GM23248 (cell line): ENCODE data around the gene DNMT3L. TPM values are rescaled to one million over a fixed set of nuclear protein-coding genes. Genes with fewer than 3 reads are reported as not detected.

Experiments used
- DNase-seq: peaks from one replicate; pipeline ENCODE4 v3.0.0-alpha.2; 2015
- H2AFZ ChIP-seq: fragments of 200-600 bp; sonication (generic); 2 replicates; pipeline ENCODE4 v1.6.1; 2016; ENCODE audit warnings: antibody characterized with exemption
- H3F3A ChIP-seq: fragments of 200-600 bp; sonication (generic); 2 replicates; pipeline ENCODE4 v1.6.1; 2016; ENCODE audit warnings: mild to moderate bottlenecking, antibody characterized with exemption, mixed run types; ENCODE audit not compliant: insufficient read depth
- H3K27ac ChIP-seq: fragments of 200-600 bp; sonication (generic); 2 replicates; pipeline ENCODE4 v1.5.1; 2016; ENCODE audit warnings: mild to moderate bottlenecking
- H3K27me3 ChIP-seq: fragments of 200-600 bp; sonication (generic); replicated peaks from 2 replicates; pipeline ENCODE4 v1.6.1; 2016; ENCODE audit warnings: mild to moderate bottlenecking; ENCODE audit not compliant: insufficient read depth
- H3K36me3 ChIP-seq: fragments of 200-600 bp; sonication (generic); 2 replicates; pipeline ENCODE4 v1.6.1; 2016; ENCODE audit warnings: low read depth, mild to moderate bottlenecking
- H3K4me1 ChIP-seq: fragments of 200-600 bp; sonication (generic); 2 replicates; pipeline ENCODE4 v1.6.1; 2016; ENCODE audit warnings: mild to moderate bottlenecking; ENCODE audit not compliant: insufficient read depth
- H3K4me2 ChIP-seq: fragments of 200-600 bp; sonication (generic); one replicate; pipeline ENCODE4 v1.6.1; 2016; ENCODE audit warnings: mild to moderate bottlenecking; ENCODE audit not compliant: unreplicated experiment
- H3K4me3 ChIP-seq: fragments of 200-600 bp; sonication (generic); 2 replicates; pipeline ENCODE4 v1.5.1; 2016; ENCODE audit warnings: mild to moderate bottlenecking
- H3K79me2 ChIP-seq: fragments of 200-600 bp; sonication (generic); 2 replicates; pipeline ENCODE4 v1.6.1; 2016; ENCODE audit warnings: mild to moderate bottlenecking; ENCODE audit not compliant: insufficient read depth
- H3K9ac ChIP-seq: fragments of 200-600 bp; sonication (generic); 2 replicates; pipeline ENCODE4 v1.6.1; 2016; ENCODE audit warnings: mild to moderate bottlenecking
- H3K9me2 ChIP-seq: fragments of 200-600 bp; sonication (generic); 2 replicates; pipeline ENCODE4 v1.6.1; 2016; ENCODE audit warnings: mixed run types, mild to moderate bottlenecking, moderate library complexity; ENCODE audit not compliant: insufficient read depth
- H3K9me3 ChIP-seq: fragments of 200-600 bp; sonication (generic); one replicate; pipeline ENCODE4 v1.6.1; 2017; ENCODE audit warnings: low read depth
- H4K20me1 ChIP-seq: fragments of 200-600 bp; sonication (generic); 2 replicates; pipeline ENCODE4 v1.6.0; 2016; ENCODE audit not compliant: insufficient read depth
- EZH2 ChIP-seq: fragments of 200-600 bp; sonication (generic); IDR thresholded peaks from 2 replicates; pipeline ENCODE4 v1.6.1; 2018; ENCODE audit warnings: antibody characterized with exemption, mild to moderate bottlenecking; ENCODE audit not compliant: insufficient read depth, poor library complexity, severe bottlenecking
- EZH2phosphoT487 ChIP-seq: fragments of 200-600 bp; sonication (generic); IDR thresholded peaks from 2 replicates; pipeline ENCODE4 v1.6.1; 2018; ENCODE audit warnings: antibody characterized with exemption, moderate library complexity, mild to moderate bottlenecking, low read depth; ENCODE audit not compliant: insufficient read depth
- WGBS, 2 experiments: methylation state at CpG; one replicate each; pipeline ENCODE4 v1.1.6; 2015 to 2017; ENCODE audit warnings: low lambda C conversion rate in 2 of 2, low coverage in 1 of 2; ENCODE audit errors: missing lambda C conversion rate in 2 of 2; 5-methylcytosine and 5-hydroxymethylcytosine counted together
- in situ Hi-C: fragments of 300-500 bp; cut with MboI; formaldehyde crosslinking; loops from 2 replicates; pipeline ENCODE4 v1.15.0; 2020
- polyA plus RNA-seq: library from polyadenylated mRNA; unstranded; fragments of >200 nt; fragmentation: Nextera tagmentation; extraction: Ambion mirVana; gene quantifications from 2 replicates; pipeline ENCODE4 v1.2.1, GENCODE V29; 2016
- total RNA-seq: library from RNA; depleted of rRNA; stranded (reverse); fragments of >200 nt; shearing (Covaris generic); gene quantifications from 2 replicates; pipeline ENCODE4 v1.2.3, GENCODE V29; 2014

The DNMT3L gene
- total and polyA plus RNA-seq, 2 experiments from 2014 or later = not detected

- Histone ChIP-seq H3K9me2 (no peaks in the 10 kb centered on the region), H3K79me2 (peaks cover 9% of the 10 kb centered on the region), H4K20me1 (no peaks in the 10 kb centered on the region), H3F3A (peaks cover 5% of the 10 kb centered on the region; the same call in 1 of the 2 replicates), H3K36me3 (no peaks in the 10 kb centered on the region), H3K4me3 (no peak overlapping the region), H3K4me2 (no peak overlapping the region), H3K9ac (no peak overlapping the region), H3K4me1 (peaks cover 8% of the 10 kb centered on the region), H3K9me3 (no peaks in the 10 kb centered on the region), H3K27me3 (no peaks in the 10 kb centered on the region), H2AFZ (no peak overlapping the region), H3K27ac (no peak overlapping the region)
- in situ Hi-C loops = no loop called here
- 82 to 89% methylated on average over 3 to 12 of the region's 12 CpGs for WGBS, 2 experiments
- DNase-seq = no peak
- TF ChIP-seq EZH2phosphoT487 (no peak), EZH2 (no peak)
These were observed 34.4 kb upstream of the DNMT3L start for GRCh38 chr21:44296103-44296519.

GRCh38 chr21:44295646-44296045 lies 33.9 kb upstream of the DNMT3L start:
- H3K9ac ChIP-seq = no peak overlapping the region
- H3K4me3 ChIP-seq = no peak overlapping the region

GRCh38 chr21:44295163-44295573 lies 33.5 kb upstream of the DNMT3L start:
- in situ Hi-C loops = no loop called here
- H3K79me2 ChIP-seq = no peaks in the 10 kb centered on the region
- WGBS, 2 experiments = 53 to 60% methylated on average over 6 to 14 of the region's 14 CpGs
- DNase-seq = no peak
- no peaks in the 10 kb centered on the region for H3K36me3 ChIP-seq
- H3K27ac ChIP-seq = no peak overlapping the region
- H3K9me3 ChIP-seq = no peaks in the 10 kb centered on the region
- H3K4me2 ChIP-seq = no peak overlapping the region
- peaks cover 5% of the 10 kb centered on the region; the same call in 1 of the 2 replicates for H3F3A ChIP-seq
- no peak overlapping the region for H3K9ac ChIP-seq
- H3K4me3 ChIP-seq = no peak overlapping the region
- H3K4me1 ChIP-seq = peaks cover 4% of the 10 kb centered on the region; the same call in 1 of the 2 replicates
- TF ChIP-seq EZH2phosphoT487 (no peak), EZH2 (no peak)
- H2AFZ ChIP-seq = no peak overlapping the region
- no peaks in the 10 kb centered on the region for H3K9me2 ChIP-seq
- H4K20me1 ChIP-seq = no peaks in the 10 kb centered on the region
- H3K27me3 ChIP-seq = no peaks in the 10 kb centered on the region

More at GRCh38 chr21:44295646-44296045, 33.9 kb upstream of the DNMT3L start:
- TF ChIP-seq EZH2 (no peak), EZH2phosphoT487 (no peak)
- Histone ChIP-seq H3K27me3 (no peaks in the 10 kb centered on the region), H3K9me3 (no peaks in the 10 kb centered on the region), H3F3A (peaks cover 5% of the 10 kb centered on the region; the same call in 1 of the 2 replicates), H3K27ac (no peak overlapping the region), H3K36me3 (no peaks in the 10 kb centered on the region), H3K4me2 (no peak overlapping the region), H3K9me2 (no peaks in the 10 kb centered on the region), H3K4me1 (peaks cover 4% of the 10 kb centered on the region; the same call in 1 of the 2 replicates), H4K20me1 (no peaks in the 10 kb centered on the region), H2AFZ (no peak overlapping the region), H3K79me2 (peaks cover 4% of the 10 kb centered on the region)
- in situ Hi-C loops = no loop called here
- WGBS, 2 experiments = 87% methylated on average over 2 to 10 of the region's 10 CpGs
- no peak for DNase-seq

- no peak overlapping the region for H3K9ac ChIP-seq
- no peaks in the 10 kb centered on the region for H3K9me3 ChIP-seq
- TF ChIP-seq EZH2 = no peak
- no peak for TF ChIP-seq EZH2phosphoT487
- H3K4me2 ChIP-seq = no peak overlapping the region
- H2AFZ ChIP-seq = no peak overlapping the region
- H4K20me1 ChIP-seq = no peaks in the 10 kb centered on the region
- WGBS, 2 experiments = 30 to 31% methylated on average over 20 to 25 of the region's 26 CpGs
- H3F3A ChIP-seq = peaks cover 5% of the 10 kb centered on the region; the same call in 1 of the 2 replicates
- no peak overlapping the region for H3K4me3 ChIP-seq
- in situ Hi-C loops = no loop called here
- peak; percentile 67 for DNase-seq
- no peak overlapping the region for H3K27ac ChIP-seq
- H3K4me1 ChIP-seq = peaks cover 4% of the 10 kb centered on the region; the same call in 1 of the 2 replicates
- no peaks in the 10 kb centered on the region for H3K27me3 ChIP-seq
- H3K36me3 ChIP-seq = no peaks in the 10 kb centered on the region
- no peaks in the 10 kb centered on the region for H3K9me2 ChIP-seq
- H3K79me2 ChIP-seq = no peaks in the 10 kb centered on the region
These were observed 32.9 kb upstream of the DNMT3L start for GRCh38 chr21:44294391-44295162.
